ENCODE data around the gene CBL. TPM values are rescaled to one million over a fixed set of nuclear protein-coding genes. Genes with fewer than 3 reads are reported as not detected.
A peak's percentile ranks its signal among the peaks of the same experiment; 100 is the strongest.
"Not testable (repeated sequence)": the region's sequence is repeated elsewhere in the genome, so short reads cannot be mapped to it uniquely, and the experiment has no call there.

Gene CBL
- total RNA-seq, 1 donor from 2014 or later = 39.0 TPM

- DNase-seq (peak; percentile 25), ATAC-seq (no peak)
- H3K27me3 ChIP-seq (ENCODE audit: low read depth) = no peaks in the 10 kb centered on the region
- no peak overlapping the region for H3K4me3 ChIP-seq
- H3K9me3 ChIP-seq = no peaks in the 10 kb centered on the region
- TF ChIP-seq, protein P1, sequence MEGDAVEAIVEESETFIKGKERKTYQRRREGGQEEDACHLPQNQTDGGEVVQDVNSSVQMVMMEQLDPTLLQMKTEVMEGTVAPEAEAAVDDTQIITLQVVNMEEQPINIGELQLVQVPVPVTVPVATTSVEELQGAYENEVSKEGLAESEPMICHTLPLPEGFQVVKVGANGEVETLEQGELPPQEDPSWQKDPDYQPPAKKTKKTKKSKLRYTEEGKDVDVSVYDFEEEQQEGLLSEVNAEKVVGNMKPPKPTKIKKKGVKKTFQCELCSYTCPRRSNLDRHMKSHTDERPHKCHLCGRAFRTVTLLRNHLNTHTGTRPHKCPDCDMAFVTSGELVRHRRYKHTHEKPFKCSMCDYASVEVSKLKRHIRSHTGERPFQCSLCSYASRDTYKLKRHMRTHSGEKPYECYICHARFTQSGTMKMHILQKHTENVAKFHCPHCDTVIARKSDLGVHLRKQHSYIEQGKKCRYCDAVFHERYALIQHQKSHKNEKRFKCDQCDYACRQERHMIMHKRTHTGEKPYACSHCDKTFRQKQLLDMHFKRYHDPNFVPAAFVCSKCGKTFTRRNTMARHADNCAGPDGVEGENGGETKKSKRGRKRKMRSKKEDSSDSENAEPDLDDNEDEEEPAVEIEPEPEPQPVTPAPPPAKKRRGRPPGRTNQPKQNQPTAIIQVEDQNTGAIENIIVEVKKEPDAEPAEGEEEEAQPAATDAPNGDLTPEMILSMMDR (IDR thresholded peaks at IDR 0.05) = no peak
- no peaks in the 10 kb centered on the region for H3K4me1 ChIP-seq
- intact Hi-C loops (cut with DNase I) = no loop called here
- H3K27ac ChIP-seq = no peak overlapping the region
- H3K36me3 ChIP-seq = no peaks in the 10 kb centered on the region
These were observed 44.3 kb upstream of the CBL start for GRCh38 chr11:119161871-119162270.

- Histone ChIP-seq H3K27me3 (ENCODE audit: low read depth) (no peaks in the 10 kb centered on the region), H3K9me3 (no peaks in the 10 kb centered on the region), H3K36me3 (no peaks in the 10 kb centered on the region), H3K4me3 (no peak overlapping the region), H3K4me1 (peaks cover 10% of the 10 kb centered on the region), H3K27ac (no peak overlapping the region)
- ATAC-seq (no peak), DNase-seq (peak; percentile 6)
- intact Hi-C loops (cut with DNase I) = no loop called here
- TF ChIP-seq, protein P1 (IDR thresholded peaks at IDR 0.05) = no peak
These were observed 39.6 kb upstream of the CBL start for GRCh38 chr11:119166368-119167076.

- H3K27ac ChIP-seq; intact Hi-C loops (cut with DNase I); H3K4me3 ChIP-seq; H3K27me3 ChIP-seq (ENCODE audit: low read depth); H3K36me3 ChIP-seq; ATAC-seq; H3K9me3 ChIP-seq: not testable (repeated sequence)
- peaks cover 10% of the 10 kb centered on the region for H3K4me1 ChIP-seq
- peak; percentile 4 for DNase-seq
These were observed 39.1 kb upstream of the CBL start for GRCh38 chr11:119167077-119167458.

DNA sequence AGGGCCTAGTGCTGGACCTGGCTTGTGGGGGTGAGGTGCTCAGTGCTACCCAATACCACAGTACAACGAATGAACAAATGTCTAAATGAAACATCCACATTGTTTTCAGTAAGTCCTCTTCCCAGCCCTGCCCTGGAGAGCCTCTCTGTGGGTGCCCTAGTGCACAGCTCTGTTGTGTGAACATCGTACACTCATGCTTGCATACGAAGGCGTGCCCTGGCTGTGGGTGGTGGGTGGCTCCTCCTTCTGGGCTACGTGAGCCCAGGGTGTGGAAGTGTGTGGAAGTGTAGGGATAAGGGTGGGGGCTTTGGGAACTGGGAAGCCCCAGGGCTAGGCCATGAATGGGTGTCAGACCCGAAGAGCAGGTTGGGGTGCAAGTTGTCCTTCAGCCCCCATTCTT, 38.2 kb upstream of the CBL start:
- peak in 1 of 2 donors; percentile 15 for ATAC-seq
- TF ChIP-seq, protein P1 (IDR thresholded peaks at IDR 0.05) = no peak
- no peaks in the 10 kb centered on the region for H3K9me3 ChIP-seq
- H3K36me3 ChIP-seq = peaks cover 1% of the 10 kb centered on the region
- peak overlapping the region; percentile 90 for H3K4me3 ChIP-seq
- no peaks in the 10 kb centered on the region for H3K27me3 ChIP-seq (ENCODE audit: low read depth)
- intact Hi-C loops (cut with DNase I) = no loop called here
- peaks cover 10% of the 10 kb centered on the region for H3K4me1 ChIP-seq
- no peak overlapping the region for H3K27ac ChIP-seq
- no peak for DNase-seq

DNA sequence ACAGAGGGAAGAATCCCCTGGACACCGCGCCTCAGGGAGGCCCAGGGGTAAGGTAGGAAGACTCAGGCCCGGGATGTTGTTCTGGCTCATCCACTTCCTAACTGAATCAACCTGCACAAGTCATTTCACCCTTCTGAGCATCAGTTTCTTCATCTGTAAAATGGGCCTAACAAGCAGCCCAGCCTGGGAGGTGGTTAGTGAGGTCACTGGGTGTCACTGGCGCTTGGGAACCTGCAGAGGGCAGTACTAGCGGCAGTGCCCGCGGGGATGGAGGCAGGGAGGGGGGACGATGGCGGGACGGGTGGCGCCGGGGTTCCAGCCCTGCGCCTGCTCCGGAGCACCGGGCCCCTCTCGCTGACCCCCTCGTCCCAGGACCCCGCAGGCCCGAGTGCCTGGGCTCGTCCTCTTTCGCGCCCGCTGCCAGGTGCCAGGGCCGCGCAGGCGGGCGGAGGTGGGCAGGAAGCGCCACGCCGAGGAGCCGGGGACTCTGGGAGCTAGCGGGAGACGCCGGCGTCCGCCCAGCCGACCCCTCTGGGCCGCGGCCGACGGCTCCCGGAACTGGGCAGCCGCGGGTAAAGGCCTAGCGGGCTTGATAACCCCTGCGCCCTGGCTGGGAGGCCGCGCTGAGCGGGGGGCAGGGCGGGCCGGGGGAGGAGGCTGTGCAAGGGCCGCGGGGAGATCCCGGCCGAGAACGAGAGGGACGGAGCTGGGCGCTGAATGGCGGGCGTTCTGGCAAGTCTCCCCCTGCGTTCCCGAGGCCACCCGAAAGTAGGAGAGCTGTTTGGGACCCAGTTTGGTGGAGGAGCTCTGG, 37.5 kb upstream of the CBL start, which contains the start of gene NLRX1:
Gene NLRX1 (plus strand): TSS at position 255 of the 811 bp plus-strand sequence. CDS start 2,679 bp downstream, outside the sequence.
- H3K4me1 ChIP-seq = peaks cover 10% of the 10 kb centered on the region
- no peaks in the 10 kb centered on the region for H3K27me3 ChIP-seq (ENCODE audit: low read depth)
- ATAC-seq (peak; percentile 97 to 98), DNase-seq (peak; percentile 92)
- peak within 1 kb of the TSS; percentile 90 for H3K4me3 ChIP-seq
- TF ChIP-seq, protein P1 (IDR thresholded peaks at IDR 0.05) = peak; percentile 84
- H3K36me3 ChIP-seq = peaks cover 9% of the 10 kb centered on the region
- intact Hi-C loops (cut with DNase I) = no loop called here
- no peaks in the 10 kb centered on the region for H3K9me3 ChIP-seq
- H3K27ac ChIP-seq = peak within 1 kb of the TSS; percentile 98
